Esophagus muscularis mucosa (tissue), 4 donors: Measurements from ENCODE around the gene GAS2L1. TPM values are rescaled to one million over a fixed set of nuclear protein-coding genes. Genes with fewer than 3 reads are reported as not detected.

Source experiments
- DNase-seq: peaks from one replicate; pipeline ENCODE4 v3.0.0-alpha.2; 2017; ENCODE audit errors: extremely low spot score
- H3K27ac ChIP-seq, 4 donors: fragments of 200-600 bp; sonication (generic); replicated peaks in 1 of 4; 1 replicate in 3 of 4; 2 replicates in 1 of 4; pipeline ENCODE4 v1.5.1; 2016 to 2019; ENCODE audit warnings: mild to moderate bottlenecking in 1 of 4
- H3K27me3 ChIP-seq, 4 donors: fragments of 200-600 bp; sonication (generic); one replicate each; pipeline versions ENCODE4 v1.5.1 to v1.6.0; 2016 to 2019
- H3K36me3 ChIP-seq, 4 donors: fragments of 200-600 bp; sonication (generic); one replicate each; pipeline ENCODE4 v1.5.1; 2016 to 2019
- H3K4me1 ChIP-seq, 4 donors: fragments of 200-600 bp; sonication (generic); one replicate each; pipeline ENCODE4 v1.5.1; 2016 to 2019
- H3K4me3 ChIP-seq, 4 donors: fragments of 200-600 bp; sonication (generic); 1 replicate in 2 of 4; 2 replicates in 2 of 4; pipeline ENCODE4 v1.5.1; 2016 to 2019; ENCODE audit warnings: mild to moderate bottlenecking in 4 of 4, moderate library complexity in 1 of 4
- H3K9me3 ChIP-seq, 4 donors: fragments of 200-600 bp; sonication (generic); 1 replicate in 3 of 4; 2 replicates in 1 of 4; pipeline ENCODE4 v1.5.1; 2016 to 2019
- CTCF ChIP-seq, 3 experiments: fragments of 200-600 bp in 2 of 3; fragments of 450-650 bp in 1 of 3; sonication (generic) in 2 of 3; IDR thresholded peaks; one replicate each; pipeline ENCODE4 v1.5.1; 2017 to 2019; ENCODE audit warnings: antibody characterized with exemption in 3 of 3, mild to moderate bottlenecking in 2 of 3, moderate library complexity in 1 of 3
- EP300 ChIP-seq: sonication (generic); formaldehyde crosslinking; IDR thresholded peaks from one replicate; pipeline ENCODE4 v1.6.1; 2017; ENCODE audit warnings: antibody characterized with exemption
- POLR2A ChIP-seq: fragments of 450-650 bp; IDR thresholded peaks from one replicate; pipeline ENCODE4 v1.6.1; 2017; ENCODE audit warnings: antibody characterized with exemption, moderate library complexity, mild to moderate bottlenecking, low read depth
- POLR2AphosphoS5 ChIP-seq, 2 donors: sonication (generic); formaldehyde crosslinking; IDR thresholded peaks; one replicate each; pipeline ENCODE4 v1.6.1; 2017; ENCODE audit warnings: antibody characterized with exemption in 2 of 2
- WGBS: methylation state at CpG from one replicate; pipeline ENCODE4 v1.1.5; 2018; 5-methylcytosine and 5-hydroxymethylcytosine counted together
- intact Hi-C: fragments of 100-400 bp; cut with DNase I; formaldehyde crosslinking; loops from one replicate; pipeline ENCODE4 v1.15.1; 2023
- total RNA-seq, 4 donors: library from RNA; depleted of rRNA; stranded (reverse); fragments of >200 nt; gene quantifications; one replicate each; pipeline versions ENCODE4 v1.1.0 to v1.2.1, GENCODE V29; 2016

The GAS2L1 gene
- total RNA-seq, 4 donors from 2014 or later = 25.8 to 63.9 (median 38.8) TPM

GRCh38 chr22:29277927-29278326 lies 28.5 kb upstream of the GAS2L1 start:
- TF ChIP-seq POLR2AphosphoS5 (IDR thresholded peaks at IDR 0.05) = no peak
- TF ChIP-seq CTCF (IDR thresholded peaks at IDR 0.05) = no peak
- no peaks in the 10 kb centered on the region for H3K9me3 ChIP-seq
- no peak overlapping the region for H3K27ac ChIP-seq
- 100% methylated on average over 1 of the region's 1 CpG for WGBS
- H3K4me1 ChIP-seq = peaks cover 23 to 58% (median 47%) of the 10 kb centered on the region in 4 donors
- intact Hi-C loops = no loop called here
- DNase-seq = no peak
- H3K4me3 ChIP-seq = no peak overlapping the region
- H3K27me3 ChIP-seq = no peaks in the 10 kb centered on the region
- H3K36me3 ChIP-seq = peaks cover 63 to 100% (median 94%) of the 10 kb centered on the region in 4 donors

GRCh38 chr22:29284196-29284595 lies 22.3 kb upstream of the GAS2L1 start:
- TF ChIP-seq EP300 (no peak), CTCF (IDR thresholded peaks at IDR 0.05) (no peak), POLR2AphosphoS5 (IDR thresholded peaks at IDR 0.05) (no peak), POLR2A (no peak)
- H3K9me3 ChIP-seq = no peaks in the 10 kb centered on the region
- no peaks in the 10 kb centered on the region for H3K27me3 ChIP-seq
- no peak for DNase-seq
- intact Hi-C loops = no loop called here
- WGBS = 96% methylated on average over 3 of the region's 3 CpGs
- H3K36me3 ChIP-seq = peaks cover 89 to 100% (median 98%) of the 10 kb centered on the region in 4 donors
- H3K4me1 ChIP-seq = peaks cover 0 to 12% (median 8%) of the 10 kb centered on the region in 4 donors
- H3K4me3 ChIP-seq = no peak overlapping the region
- no peak overlapping the region for H3K27ac ChIP-seq

GRCh38 chr22:29288837-29289236 lies 17.6 kb upstream of the GAS2L1 start:
- H3K27me3 ChIP-seq = no peaks in the 10 kb centered on the region
- peaks cover 61 to 100% (median 96%) of the 10 kb centered on the region in 4 donors for H3K36me3 ChIP-seq
- TF ChIP-seq EP300 (no peak), POLR2A (no peak), POLR2AphosphoS5 (IDR thresholded peaks at IDR 0.05) (no peak), CTCF (IDR thresholded peaks at IDR 0.05) (no peak)
- H3K4me1 ChIP-seq = peaks cover 0 to 25% (median 19%) of the 10 kb centered on the region in 4 donors
- DNase-seq = no peak
- H3K27ac ChIP-seq = no peak overlapping the region
- no peak overlapping the region for H3K4me3 ChIP-seq
- intact Hi-C loops = no loop called here
- WGBS = 19% methylated on average over 2 of the region's 2 CpGs
- H3K9me3 ChIP-seq = no peaks in the 10 kb centered on the region

GRCh38 chr22:29290061-29290460 lies 16.4 kb upstream of the GAS2L1 start:
- TF ChIP-seq CTCF (IDR thresholded peaks at IDR 0.05) (no peak), POLR2AphosphoS5 (IDR thresholded peaks at IDR 0.05) (no peak), POLR2A (no peak), EP300 (no peak)
- H3K27me3 ChIP-seq = no peaks in the 10 kb centered on the region
- DNase-seq = no peak
- WGBS = 57% methylated on average over 5 of the region's 5 CpGs
- H3K4me1 ChIP-seq = peaks cover 0 to 25% (median 19%) of the 10 kb centered on the region in 4 donors
- no peak overlapping the region for H3K4me3 ChIP-seq
- H3K9me3 ChIP-seq = no peaks in the 10 kb centered on the region
- intact Hi-C loops = no loop called here
- H3K27ac ChIP-seq = no peak overlapping the region
- H3K36me3 ChIP-seq = peaks cover 58 to 100% (median 96%) of the 10 kb centered on the region in 4 donors

- Histone ChIP-seq H3K27ac (no peak overlapping the region), H3K9me3 (no peaks in the 10 kb centered on the region), H3K27me3 (no peaks in the 10 kb centered on the region), H3K4me3 (no peak overlapping the region), H3K36me3 (peaks cover 62 to 100% (median 96%) of the 10 kb centered on the region in 4 donors), H3K4me1 (peaks cover 0 to 25% (median 19%) of the 10 kb centered on the region in 4 donors)
- 56% methylated on average over 7 of the region's 7 CpGs for WGBS
- DNase-seq = no peak
- intact Hi-C loops = no loop called here
- TF ChIP-seq POLR2AphosphoS5 (IDR thresholded peaks at IDR 0.05) = no peak
- no peak for TF ChIP-seq POLR2A
- no peak for TF ChIP-seq CTCF (IDR thresholded peaks at IDR 0.05)
- no peak for TF ChIP-seq EP300
These were observed 15.2 kb upstream of the GAS2L1 start for GRCh38 chr22:29291215-29291614.
